ENCODE measurements around the gene HM13.
A peak's percentile ranks its signal among the peaks of the same experiment; 100 is the strongest.
"Not testable (repeated sequence)": the region's sequence is repeated elsewhere in the genome, so short reads cannot be mapped to it uniquely, and the experiment has no call there.

Gene HM13

GRCh38 chr20:31497838-31498540 lies 16.3 kb upstream of the HM13 start:
- no peak overlapping the region for H3K9ac ChIP-seq
- H2AFZ ChIP-seq = no peak overlapping the region
- no peak overlapping the region for H3K4me2 ChIP-seq (ENCODE audit: low read length)
- no peaks in the 10 kb centered on the region for H3K36me3 ChIP-seq (ENCODE audit: control insufficient read depth, insufficient read depth, low read length)
- no peak for TF ChIP-seq CTCF (IDR thresholded peaks at IDR 0.05)
- no peaks in the 10 kb centered on the region for H3K79me2 ChIP-seq
- H3K4me1 ChIP-seq = no peaks in the 10 kb centered on the region
- H3K4me3 ChIP-seq (ENCODE audit: low read depth, low read length) = no peak overlapping the region
- H3K27ac ChIP-seq = no peak overlapping the region
- no peaks in the 10 kb centered on the region for H3K27me3 ChIP-seq (ENCODE audit: control insufficient read depth, insufficient read depth, low read length)
- H3K9me3 ChIP-seq (ENCODE audit: control insufficient read depth, low read length) = no peaks in the 10 kb centered on the region

DNA sequence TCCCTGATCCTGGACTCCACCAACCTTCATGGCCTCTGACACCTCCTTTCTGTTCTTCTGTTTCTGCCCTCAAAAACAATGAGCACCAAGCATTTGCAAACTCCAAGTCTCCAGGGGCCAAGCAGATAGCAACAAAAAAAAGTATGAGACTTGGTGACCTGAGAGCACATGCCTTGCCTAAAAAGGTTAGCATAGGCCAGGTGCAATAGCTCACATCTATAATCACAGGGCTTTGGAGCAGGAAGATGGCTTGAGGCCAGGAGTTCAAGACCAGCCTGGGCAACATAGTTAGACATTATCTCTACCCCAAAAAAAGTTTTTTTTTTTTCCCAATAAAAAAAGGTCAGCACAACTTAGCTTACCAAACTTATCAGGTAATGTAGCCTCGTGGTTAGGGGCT lies 13.7 kb upstream of the HM13 start:
- no peak for TF ChIP-seq CTCF (IDR thresholded peaks at IDR 0.05)
- H3K9me3 ChIP-seq (ENCODE audit: control insufficient read depth, low read length) = no peaks in the 10 kb centered on the region
- no peak overlapping the region for H3K27ac ChIP-seq
- no peak overlapping the region for H3K4me2 ChIP-seq (ENCODE audit: low read length)
- H3K27me3 ChIP-seq (ENCODE audit: control insufficient read depth, insufficient read depth, low read length) = no peaks in the 10 kb centered on the region
- no peaks in the 10 kb centered on the region for H3K79me2 ChIP-seq
- H3K4me3 ChIP-seq (ENCODE audit: low read depth, low read length) = no peak overlapping the region
- H2AFZ ChIP-seq = no peak overlapping the region
- no peaks in the 10 kb centered on the region for H3K36me3 ChIP-seq (ENCODE audit: control insufficient read depth, insufficient read depth, low read length)
- no peak overlapping the region for H3K9ac ChIP-seq
- H3K4me1 ChIP-seq = no peaks in the 10 kb centered on the region

- peak overlapping the region; percentile 74 for H2AFZ ChIP-seq
- H3K4me3 ChIP-seq (ENCODE audit: low read depth, low read length); H3K4me1 ChIP-seq; H3K9me3 ChIP-seq (ENCODE audit: control insufficient read depth, low read length); H3K79me2 ChIP-seq; H3K4me2 ChIP-seq (ENCODE audit: low read length); H3K36me3 ChIP-seq (ENCODE audit: control insufficient read depth, insufficient read depth, low read length); H3K27me3 ChIP-seq (ENCODE audit: control insufficient read depth, insufficient read depth, low read length); H3K9ac ChIP-seq; H3K27ac ChIP-seq: not testable (repeated sequence)
- peak; percentile 95 for TF ChIP-seq CTCF (IDR thresholded peaks at IDR 0.05)
These were observed 11.2 kb upstream of the HM13 start for GRCh38 chr20:31502884-31503673.

- Histone ChIP-seq H3K4me2 (ENCODE audit: low read length) (no peak overlapping the region), H3K4me1 (no peaks in the 10 kb centered on the region), H3K27ac (no peak overlapping the region)
These were observed 8.3 kb upstream of the HM13 start for GRCh38 chr20:31505903-31506302.

More at GRCh38 chr20:31505903-31506302, 8.3 kb upstream of the HM13 start:
- no peak overlapping the region for H3K9ac ChIP-seq
- no peak overlapping the region for H2AFZ ChIP-seq
- no peaks in the 10 kb centered on the region for H3K79me2 ChIP-seq
- H3K27me3 ChIP-seq (ENCODE audit: control insufficient read depth, insufficient read depth, low read length) = no peaks in the 10 kb centered on the region
- H3K9me3 ChIP-seq (ENCODE audit: control insufficient read depth, low read length) = no peaks in the 10 kb centered on the region
- no peak overlapping the region for H3K4me3 ChIP-seq (ENCODE audit: low read depth, low read length)
- no peaks in the 10 kb centered on the region for H3K36me3 ChIP-seq (ENCODE audit: control insufficient read depth, insufficient read depth, low read length)
- TF ChIP-seq CTCF (IDR thresholded peaks at IDR 0.05) = no peak
